HG03521 (cell line): ENCODE data around the gene DPAGT1.

Experiments used
- ATAC-seq: cut with Tn5 transposase; IDR thresholded peaks from one replicate; pipeline ENCODE4 v1.9.1; 2021; ENCODE audit warnings: mild to moderate bottlenecking, moderate library complexity; ENCODE audit not compliant: unreplicated experiment

Gene DPAGT1

DNA sequence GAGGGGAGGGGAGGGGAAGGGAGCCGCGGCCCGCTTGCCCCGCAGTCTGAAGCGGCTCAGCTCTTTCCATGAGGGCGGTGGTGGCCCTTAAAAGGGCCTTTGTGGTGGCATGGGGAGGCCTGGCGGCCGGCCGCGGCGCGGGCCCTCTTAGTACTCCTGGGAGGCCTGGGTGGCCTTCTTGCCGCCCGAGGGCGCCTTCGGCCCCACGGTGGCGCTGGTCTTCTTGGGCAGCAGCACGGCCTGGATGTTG lies 6.9 kb downstream of the DPAGT1 start:
- peak; percentile 31 for ATAC-seq

DNA sequence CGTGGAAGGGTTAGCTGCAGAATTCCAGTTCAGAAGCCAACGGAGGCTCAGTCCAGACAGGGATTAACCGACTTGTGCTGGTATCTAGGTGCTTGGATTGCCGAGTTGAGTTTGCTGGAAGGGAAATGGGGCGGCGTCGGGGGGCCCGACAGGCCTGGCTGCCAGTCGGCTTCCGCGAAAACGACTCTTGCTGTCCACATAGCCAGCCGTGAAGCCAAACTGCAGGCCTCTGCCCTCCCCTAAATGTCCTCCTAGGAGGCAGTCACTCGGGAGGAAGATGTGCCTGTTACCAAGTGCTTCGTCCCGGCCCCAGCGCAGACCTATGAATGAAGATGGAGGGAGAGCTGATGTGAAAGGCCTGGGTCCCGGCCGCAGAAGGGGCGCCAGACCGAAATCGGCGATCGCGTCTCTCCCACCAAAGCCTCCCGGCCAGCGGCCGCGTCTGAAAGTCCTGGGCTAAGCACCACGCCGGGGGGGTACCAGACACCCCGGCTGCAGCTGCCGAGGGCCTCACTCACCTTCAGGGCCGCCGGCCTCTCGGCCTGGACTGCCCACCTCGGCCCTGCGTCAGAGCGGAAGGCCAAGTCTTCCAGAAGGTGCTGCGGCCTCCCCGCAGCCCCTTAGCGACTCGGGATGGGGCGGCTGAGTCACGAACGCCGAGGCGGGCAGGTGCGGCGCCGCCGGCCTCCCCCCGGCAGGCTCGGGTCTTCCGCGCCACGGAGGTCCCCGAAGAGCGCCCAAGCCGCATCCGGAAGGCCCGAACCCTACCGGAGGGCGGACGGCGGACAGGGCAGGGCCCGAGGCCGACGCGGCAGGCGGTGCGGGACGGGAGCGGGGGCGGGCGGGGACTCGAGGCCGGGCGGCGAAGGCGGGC lies 7.5 kb downstream of the DPAGT1 start:
- ATAC-seq, result no peak

DNA sequence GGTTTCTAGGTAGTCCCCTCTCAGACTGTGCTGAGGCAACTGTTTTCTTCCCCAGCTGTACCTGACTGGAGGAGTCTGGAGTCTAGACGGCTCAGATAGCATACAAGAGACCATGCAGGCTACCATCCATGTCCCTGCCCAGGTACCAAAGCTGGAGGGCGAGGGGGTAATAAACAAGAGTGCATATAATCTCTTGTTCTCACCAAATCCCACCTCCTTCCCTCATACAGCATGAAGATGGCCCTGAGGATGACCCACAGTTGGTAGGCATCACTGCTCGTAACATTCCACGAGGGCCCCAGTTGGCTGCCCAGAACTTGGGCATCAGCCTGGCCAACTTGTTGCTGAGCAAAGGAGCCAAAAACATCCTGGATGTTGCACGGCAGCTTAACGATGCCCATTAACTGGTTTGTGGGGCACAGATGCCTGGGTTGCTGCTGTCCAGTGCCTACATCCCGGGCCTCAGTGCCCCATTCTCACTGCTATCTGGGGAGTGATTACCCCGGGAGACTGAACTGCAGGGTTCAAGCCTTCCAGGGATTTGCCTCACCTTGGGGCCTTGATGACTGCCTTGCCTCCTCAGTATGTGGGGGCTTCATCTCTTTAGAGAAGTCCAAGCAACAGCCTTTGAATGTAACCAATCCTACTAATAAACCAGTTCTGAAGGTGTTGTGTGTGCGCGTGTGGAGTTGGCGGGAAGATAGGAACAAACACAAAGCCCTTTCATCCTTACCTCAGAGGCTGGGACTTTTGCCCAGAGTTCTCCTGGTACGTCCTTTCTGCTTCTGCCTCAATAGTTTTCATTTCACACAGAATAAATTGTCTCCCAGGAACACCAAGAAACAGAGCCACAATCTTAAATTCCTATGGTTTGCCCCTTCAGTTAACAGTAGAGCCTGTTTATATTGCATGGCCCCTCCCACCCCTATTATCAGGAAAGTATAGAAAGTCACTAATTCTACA lies 8.5 kb downstream of the DPAGT1 start:
- no peak for ATAC-seq

DNA sequence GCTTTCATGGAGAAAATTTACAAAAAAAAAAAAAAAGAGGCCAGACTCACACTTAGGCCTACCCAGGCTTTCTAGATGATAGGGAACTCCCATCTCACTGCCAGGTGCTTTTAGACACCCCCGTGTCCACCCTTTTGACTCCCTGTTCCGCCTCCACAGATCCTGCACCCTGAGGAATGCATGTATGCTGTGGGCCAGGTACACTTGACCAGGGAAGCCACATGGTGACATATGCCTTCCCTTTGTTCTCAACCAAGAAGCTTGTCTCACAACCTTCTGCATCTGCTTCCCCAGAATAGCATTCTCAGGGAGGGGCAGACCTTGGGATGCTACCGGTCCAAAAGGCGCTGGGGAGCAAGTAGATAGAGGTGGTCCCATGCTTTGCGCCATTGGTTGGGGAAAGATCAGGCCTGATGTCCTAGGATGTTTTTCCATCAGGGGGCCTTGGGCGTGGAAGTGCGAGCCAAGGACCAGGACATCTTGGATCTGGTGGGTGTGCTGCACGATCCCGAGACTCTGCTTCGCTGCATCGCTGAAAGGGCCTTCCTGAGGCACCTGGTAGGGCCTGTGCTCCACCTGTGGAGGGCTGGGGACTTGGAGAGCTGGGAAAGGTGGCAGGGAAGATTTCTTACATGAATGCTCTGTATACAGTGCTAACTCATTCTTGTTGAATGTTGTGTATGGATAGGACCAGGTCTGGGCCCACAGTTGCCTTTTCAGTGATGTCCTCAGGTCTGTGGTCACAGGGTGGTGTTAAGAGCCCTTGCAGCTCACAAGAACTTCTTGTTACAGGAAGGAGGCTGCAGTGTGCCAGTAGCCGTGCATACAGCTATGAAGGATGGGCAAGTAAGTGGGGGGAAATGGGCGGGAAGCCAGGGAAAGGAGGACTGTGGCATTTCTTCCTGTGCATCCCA lies 9.4 kb downstream of the DPAGT1 start:
- no peak for ATAC-seq

DNA sequence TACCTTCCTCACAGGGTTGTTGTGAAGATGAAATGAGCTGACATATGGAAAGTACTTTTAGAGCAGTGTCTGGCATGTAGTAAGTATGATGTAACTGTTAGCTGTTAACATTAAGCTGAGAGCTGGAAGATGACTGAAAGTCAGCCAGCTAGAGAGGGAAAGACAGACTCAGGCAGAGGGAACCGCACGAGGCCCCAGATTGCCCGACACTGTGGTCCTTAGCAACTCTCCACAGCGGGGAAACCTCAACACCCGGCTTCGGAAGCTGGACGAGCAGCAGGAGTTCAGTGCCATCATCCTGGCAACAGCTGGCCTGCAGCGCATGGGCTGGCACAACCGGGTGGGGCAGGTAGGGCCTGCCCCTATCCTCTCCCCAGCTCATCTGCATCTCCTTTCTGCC lies 10.5 kb downstream of the DPAGT1 start:
- no peak for ATAC-seq

DNA sequence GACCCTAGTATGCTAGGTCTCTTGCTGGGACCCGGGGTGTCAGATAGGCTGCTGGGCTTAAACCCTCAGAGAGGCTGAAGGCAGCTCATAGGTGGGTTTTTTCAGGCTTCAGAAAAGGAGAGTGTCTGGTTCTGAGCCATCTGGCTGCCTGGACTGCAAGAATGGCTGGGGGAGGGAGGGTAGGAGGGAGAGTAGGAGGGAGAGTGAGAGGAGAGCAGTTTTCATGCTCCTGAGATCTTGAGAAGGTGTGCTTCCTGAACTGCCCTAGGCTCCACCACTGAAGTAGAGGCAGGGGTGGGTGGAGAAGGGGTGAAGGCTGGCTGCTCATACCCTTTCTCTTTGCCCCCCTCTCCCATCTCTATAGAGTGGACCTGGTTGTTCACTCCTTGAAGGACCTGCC lies 12.3 kb downstream of the DPAGT1 start:
- ATAC-seq, result no peak

DNA sequence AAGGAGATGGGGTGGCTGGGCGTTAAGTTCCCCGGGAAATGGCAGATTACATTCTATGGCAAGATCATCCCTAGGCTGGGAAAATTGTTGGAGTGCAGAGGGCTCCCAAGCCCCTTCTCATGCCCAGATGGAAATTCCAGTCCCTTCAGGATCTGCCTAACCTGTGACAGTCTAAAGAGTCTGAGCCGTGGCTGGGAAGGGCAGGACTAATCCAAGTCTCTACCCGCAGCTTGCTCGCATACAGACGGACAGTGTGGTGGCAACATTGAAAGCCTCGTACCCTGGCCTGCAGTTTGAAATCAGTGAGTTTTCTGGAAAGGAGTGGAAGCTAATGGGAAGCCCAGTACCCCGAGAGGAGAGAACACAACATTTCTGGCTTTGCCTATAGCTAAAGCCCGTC lies 13.2 kb downstream of the DPAGT1 start:
- ATAC-seq, result no peak

DNA sequence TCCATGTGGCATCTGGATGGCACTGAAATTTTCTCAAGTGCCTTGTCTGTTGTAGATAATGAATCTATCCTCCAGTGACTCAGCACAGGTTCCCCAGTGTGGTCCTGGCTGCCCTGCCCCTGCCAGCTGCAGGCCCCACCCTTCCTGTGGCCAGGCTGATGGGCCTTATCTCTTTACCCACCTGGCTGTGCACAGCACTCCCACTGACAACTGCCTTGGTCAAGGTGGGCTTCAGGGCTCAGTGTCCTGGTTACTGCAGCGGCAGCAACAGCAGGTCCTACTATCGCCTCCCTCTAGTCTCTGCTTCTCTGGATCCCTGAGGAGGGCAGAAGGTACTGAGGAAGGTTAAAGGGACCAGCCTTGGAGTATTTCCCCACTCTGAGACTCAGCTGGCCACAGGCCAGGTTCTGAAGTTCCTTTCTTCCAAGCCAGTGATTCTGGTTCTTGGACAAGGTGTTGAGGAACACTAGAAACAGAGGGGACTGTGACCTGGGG lies 13.9 kb downstream of the DPAGT1 start:
- ATAC-seq, result no peak

DNA sequence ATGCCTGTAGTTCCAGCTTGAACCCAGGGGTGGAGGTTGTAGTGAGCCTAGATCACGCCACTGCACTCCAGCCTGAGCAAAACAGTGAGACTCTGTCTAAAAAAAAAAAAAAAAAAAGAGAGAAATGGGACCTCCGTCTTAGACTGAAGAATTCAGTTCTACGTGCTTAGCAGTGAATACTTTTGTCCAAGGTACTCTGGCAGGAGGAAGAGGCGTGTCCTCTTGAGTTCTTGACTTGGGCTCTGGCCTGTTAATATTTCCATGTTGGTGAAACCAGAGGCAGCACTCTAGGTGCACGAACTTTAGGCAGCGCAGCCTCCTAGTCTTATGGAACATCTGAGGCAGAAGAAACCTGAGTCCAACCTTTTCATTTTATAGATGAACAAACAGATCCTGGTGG lies 14.5 kb downstream of the DPAGT1 start:
- ATAC-seq, result no peak

DNA sequence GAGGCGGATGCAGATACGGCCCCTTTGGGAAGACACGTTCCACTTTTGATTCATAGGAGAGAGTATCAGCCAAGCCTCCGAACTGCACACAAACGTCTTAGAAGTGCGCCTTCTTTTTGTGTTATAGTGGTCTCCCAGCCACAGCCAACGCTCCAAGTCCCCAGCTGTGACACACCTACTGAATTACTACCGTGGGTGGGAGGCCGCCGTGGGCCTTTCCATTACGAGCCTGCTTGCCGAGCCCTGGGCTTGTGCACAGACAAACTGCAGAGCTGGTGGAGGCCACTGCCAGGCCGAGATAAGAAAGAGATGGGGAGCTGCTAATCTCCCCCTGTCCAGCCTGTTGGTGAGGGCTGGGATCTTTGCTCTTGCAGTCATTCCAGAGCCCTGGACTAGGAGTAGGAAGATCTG lies 16.2 kb downstream of the DPAGT1 start:
- peak; percentile 1 for ATAC-seq

DNA sequence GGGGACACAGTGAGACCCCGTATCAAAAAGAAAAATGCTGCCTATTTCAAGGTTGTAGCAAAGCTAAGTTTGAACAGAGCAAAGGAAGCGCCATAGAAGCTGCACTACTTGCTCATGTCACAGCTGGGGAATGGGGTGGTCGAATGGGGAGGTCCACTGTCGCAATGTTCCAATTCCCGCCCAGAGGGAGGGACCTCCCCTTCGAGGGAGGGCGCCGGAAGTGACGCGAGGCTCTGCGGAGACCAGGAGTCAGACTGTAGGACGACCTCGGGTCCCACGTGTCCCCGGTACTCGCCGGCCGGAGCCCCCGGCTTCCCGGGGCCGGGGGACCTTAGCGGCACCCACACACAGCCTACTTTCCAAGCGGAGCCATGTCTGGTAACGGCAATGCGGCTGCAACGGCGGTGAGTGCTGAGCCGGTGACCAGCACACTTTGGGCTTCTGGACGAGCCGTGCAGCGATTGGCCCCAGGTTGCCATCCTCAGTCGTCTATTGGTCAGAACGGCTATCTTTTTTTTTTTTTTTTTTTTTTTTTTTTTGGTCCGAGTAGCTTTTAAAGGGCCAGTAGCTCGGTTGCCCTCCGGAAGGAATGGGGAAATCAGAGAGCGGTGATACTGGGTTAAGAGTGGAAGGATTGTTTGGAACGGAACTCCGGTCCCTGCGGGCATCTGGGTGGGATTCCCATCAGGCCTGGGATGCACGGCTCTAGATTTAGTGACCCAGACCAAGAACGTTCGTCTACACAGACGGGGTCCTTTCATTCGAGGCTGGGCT lies 16.8 kb downstream of the DPAGT1 start, which contains the start of gene HMBS:
Gene HMBS, plus strand, starts transcription at position 219 of the 774 bp plus-strand sequence. Its CDS starts 153 bp downstream, at position 372.
- peak; percentile 89 for ATAC-seq

DNA sequence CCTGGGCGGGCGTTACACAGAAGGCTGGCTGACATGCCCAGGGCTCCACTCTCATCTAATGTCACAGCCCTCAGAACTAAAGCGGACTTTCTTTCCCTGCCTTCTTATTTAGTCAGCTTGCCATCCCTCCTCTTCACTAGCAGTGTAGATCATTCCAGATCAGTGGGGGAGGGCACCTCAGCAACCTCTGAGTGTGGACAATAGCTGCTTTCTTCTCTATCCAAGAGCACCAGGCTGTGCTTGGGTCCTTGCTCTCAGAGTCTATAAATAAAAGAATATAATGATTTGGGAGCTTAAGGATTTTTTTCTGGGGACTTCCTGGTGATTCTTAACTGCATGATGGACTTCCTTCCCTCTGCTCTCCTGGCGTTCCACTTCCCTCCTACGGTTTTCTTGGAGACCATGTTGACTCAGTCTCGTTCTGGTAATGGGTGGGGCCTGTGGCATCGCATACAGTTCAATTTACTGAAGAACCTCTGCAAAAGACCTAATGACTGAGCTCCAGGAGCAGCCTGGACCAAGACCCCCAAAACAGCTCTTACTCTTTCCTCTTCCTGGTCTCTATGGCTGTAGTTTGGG lies 19.9 kb downstream of the DPAGT1 start:
- ATAC-seq, result no peak

DNA sequence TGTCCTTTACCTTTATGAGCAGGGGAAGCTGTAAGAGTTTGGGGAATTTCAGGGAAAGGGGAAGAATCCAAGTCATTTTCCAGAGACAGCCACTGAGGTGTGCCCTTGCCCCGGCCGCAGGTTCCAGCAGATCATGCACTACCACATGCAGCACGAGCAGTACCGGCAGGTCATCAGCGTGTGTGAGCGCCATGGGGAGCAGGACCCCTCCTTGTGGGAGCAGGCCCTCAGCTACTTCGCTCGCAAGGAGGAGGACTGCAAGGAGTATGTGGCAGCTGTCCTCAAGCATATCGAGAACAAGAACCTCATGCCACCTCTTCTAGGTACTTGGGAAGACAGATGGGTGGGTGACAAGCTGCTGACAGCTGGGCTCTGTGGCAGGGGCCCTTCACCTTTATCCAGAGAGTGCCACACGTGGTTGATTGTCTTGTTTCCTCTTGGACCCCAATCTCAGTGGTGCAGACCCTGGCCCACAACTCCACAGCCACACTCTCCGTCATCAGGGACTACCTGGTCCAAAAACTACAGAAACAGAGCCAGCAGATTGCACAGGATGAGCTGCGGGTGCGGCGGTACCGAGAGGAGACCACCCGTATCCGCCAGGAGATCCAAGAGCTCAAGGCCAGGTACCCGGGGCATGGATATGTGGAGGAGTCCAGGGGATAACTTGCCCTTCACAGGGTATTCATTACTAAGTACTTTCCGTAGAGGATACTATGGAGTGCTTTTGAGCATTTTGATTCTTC lies 22.8 kb downstream of the DPAGT1 start:
- ATAC-seq, result no peak

DNA sequence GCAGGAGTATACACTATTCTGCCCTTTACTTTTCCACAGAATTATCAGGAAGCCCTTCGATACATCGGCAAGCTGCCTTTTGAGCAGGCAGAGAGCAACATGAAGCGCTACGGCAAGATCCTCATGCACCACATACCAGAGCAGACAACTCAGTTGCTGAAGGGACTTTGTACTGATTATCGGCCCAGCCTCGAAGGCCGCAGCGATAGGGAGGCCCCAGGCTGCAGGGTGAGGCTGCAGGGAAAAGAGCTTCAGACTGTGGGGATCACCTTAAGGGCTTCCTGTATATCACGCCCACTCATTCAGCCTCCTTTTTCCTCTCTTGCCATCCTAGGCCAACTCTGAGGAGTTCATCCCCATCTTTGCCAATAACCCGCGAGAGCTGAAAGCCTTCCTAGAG lies 23.8 kb downstream of the DPAGT1 start:
- ATAC-seq, result no peak

DNA sequence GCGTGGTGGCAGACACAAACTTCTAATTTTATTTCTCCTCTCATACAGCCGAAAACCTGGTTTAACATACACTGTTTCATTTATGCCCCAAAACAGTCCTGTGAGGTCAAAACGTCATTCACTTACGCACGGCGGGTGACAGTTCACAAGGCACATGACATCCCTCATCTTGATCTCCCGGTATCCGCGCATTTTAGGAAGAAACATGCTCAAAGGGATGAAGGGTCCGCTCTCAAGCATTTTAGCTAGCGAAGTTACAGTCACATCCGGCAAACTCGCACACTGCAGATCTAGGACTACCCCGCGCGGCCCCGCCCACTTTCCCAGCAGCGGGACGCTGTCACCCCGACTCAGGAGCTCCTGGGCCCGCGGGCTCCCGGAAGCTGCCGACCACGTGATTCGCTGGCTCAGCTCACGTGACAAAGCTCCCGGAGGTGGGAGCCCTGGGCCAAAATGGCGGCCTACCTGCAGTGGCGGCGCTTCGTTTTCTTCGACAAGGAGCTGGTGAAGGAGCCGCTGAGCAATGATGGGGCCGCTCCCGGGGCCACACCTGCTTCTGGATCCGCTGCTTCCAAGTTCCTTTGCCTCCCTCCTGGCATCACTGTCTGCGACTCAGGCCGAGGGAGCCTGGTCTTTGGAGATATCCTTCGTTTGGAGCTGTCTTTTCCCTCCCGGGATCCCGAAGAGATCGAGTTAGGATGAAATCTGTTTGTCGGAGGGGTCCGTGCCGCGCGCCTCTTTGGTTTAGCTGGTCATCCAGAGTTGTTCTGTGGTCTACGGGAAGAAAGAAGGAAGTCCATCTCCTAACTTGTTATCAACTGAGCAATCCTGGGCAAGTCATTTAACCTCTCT lies 34.1 kb downstream of the DPAGT1 start, which contains the start of gene VPS11:
Gene VPS11, plus strand, starts transcription at position 448 of the 852 bp plus-strand sequence. Its CDS starts 6 bp downstream, at position 454.
- ATAC-seq, result peak; percentile 93

DNA sequence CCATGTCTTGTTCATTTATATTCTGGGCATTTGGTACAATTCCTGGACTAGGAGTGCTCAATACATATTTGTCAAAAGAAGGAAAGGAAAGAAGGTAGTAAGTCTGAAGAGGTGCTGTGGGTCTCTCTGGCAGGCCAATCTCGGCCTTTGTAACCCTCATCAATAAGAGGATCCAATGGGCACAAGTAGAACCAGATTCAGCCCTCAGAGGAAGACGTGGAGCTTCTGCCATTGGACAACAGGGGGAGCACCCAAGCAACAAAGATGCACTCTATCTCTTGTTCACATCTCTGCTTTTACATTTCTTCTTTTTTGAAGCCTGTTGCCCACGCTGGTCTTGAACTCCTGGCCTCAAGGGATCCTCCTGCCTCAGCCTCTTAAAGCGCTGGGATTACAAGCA lies 36.3 kb downstream of the DPAGT1 start:
- no peak for ATAC-seq

DNA sequence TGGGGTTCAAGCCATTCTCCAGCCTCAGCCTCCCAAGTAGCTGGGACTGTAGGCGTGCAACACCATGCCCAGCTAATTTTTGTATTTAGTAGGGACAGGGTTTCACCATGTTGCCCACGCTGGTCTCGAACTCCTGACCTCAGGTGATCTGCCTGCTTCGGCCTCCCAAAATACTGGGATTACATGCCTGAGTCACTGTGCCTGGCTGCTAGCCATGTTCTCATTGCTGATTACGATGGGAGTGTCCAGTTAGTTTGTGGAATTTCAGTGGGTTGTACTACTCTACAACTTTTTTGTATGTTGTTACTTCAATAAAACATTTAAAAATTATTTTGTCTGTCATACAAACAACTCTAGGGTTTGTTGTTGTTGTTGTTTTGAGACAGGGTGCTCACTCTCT lies 38.9 kb downstream of the DPAGT1 start:
- no peak for ATAC-seq

DNA sequence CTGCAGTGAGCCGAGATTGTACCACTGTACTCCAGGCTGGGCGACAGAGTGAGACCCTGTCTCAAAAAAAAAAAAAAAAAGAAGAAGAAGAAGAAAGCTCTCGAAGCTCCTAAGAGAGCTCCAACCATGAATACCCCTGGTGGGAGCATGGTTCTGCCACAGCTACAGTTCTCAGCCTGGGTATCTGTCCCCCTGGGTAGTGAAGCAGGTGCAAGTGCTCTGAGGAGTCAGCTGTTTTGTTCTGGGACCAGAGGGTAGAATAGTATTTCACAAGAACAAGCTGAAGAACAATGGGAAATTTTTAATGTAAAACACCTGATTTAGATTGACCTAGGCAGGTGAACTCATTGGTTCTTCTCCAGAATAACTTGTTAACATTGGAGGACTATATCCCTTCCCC lies 40.4 kb downstream of the DPAGT1 start:
- ATAC-seq, result no peak
